ENCODE measurements around the gene WRAP73. TPM values are rescaled to one million over a fixed set of nuclear protein-coding genes. Genes with fewer than 3 reads are reported as not detected.

WRAP73 gene
- total RNA-seq, 1 donor from 2014 or later, result 19.0 TPM

DNA sequence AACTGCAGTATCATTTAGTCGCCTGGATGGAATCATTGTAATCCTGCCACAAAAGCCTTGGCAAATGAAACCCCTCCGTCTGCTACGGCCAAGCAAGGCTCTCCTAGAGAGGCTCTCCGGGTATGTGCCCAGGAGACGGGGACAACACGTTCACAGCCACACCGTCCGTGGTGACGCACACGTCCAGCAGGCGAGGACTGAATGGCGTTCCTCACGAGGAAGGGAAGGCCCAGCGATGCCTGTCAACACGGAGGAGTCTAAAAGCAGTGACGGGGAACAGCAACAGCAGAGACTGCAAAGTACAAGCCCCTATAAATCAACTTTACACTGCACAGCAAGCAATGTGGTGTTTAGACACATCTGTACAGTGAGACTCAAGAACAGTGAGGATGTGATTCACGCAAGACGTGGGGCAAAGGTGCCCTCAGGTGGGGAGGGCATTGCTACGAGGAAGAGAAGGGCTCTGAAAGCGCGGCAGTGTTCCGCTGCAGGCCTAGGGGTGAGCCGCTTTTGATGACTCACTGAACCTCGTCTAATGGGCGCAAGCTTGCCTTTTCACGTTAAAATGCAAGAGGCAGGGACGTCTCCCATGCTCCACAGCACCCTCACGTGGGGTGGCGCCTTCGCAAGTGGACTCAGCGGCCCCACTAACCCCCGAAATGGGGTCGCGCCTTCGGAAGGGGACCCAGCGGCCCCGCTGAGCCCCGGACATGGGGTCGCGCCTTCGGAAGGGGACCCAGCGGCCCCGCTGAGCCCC, 6.8 kb downstream of the WRAP73 start:
- TF ChIP-seq, protein P1, sequence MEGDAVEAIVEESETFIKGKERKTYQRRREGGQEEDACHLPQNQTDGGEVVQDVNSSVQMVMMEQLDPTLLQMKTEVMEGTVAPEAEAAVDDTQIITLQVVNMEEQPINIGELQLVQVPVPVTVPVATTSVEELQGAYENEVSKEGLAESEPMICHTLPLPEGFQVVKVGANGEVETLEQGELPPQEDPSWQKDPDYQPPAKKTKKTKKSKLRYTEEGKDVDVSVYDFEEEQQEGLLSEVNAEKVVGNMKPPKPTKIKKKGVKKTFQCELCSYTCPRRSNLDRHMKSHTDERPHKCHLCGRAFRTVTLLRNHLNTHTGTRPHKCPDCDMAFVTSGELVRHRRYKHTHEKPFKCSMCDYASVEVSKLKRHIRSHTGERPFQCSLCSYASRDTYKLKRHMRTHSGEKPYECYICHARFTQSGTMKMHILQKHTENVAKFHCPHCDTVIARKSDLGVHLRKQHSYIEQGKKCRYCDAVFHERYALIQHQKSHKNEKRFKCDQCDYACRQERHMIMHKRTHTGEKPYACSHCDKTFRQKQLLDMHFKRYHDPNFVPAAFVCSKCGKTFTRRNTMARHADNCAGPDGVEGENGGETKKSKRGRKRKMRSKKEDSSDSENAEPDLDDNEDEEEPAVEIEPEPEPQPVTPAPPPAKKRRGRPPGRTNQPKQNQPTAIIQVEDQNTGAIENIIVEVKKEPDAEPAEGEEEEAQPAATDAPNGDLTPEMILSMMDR (IDR thresholded peaks at IDR 0.05; ENCODE audit: unreplicated experiment), result no peak
- Mint-ChIP-seq H3K36me3 (ENCODE audit: low read depth, unreplicated experiment) (peaks cover 29% of the 10 kb centered on the region), H3K9me3 (ENCODE audit: unreplicated experiment) (no peaks in the 10 kb centered on the region), H3K4me3 (ENCODE audit: unreplicated experiment) (no peak overlapping the region), H3K27ac (ENCODE audit: unreplicated experiment) (no peak overlapping the region), H3K4me1 (ENCODE audit: unreplicated experiment) (no peaks in the 10 kb centered on the region), H3K27me3 (ENCODE audit: unreplicated experiment) (peaks cover 1% of the 10 kb centered on the region)
- no peak for DNase-seq (ENCODE audit: low spot score)

DNA sequence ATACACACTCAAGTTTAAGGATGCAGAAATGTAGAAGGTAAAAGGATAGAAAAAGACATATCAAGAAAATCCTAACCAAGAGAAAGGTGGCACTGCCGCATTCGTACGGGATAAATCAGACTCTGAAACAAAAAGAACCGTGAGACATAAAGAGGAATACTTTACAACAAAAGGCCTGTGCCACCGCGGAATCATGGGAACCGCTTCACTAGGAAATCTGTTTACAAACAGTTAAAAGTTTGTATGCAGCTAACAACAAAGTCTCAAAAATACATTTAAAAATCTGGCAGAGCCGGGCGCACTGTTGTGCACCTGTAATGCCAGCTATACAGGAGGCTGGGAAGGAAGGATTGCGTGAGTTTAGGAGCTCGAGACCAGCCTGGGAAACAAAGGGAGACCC, 8.1 kb downstream of the WRAP73 start:
- Mint-ChIP-seq H3K9me3 (ENCODE audit: unreplicated experiment) (no peaks in the 10 kb centered on the region), H3K4me1 (ENCODE audit: unreplicated experiment) (no peaks in the 10 kb centered on the region), H3K36me3 (ENCODE audit: low read depth, unreplicated experiment) (peaks cover 32% of the 10 kb centered on the region), H3K4me3 (ENCODE audit: unreplicated experiment) (no peak overlapping the region), H3K27me3 (ENCODE audit: unreplicated experiment) (peaks cover 1% of the 10 kb centered on the region), H3K27ac (ENCODE audit: unreplicated experiment) (no peak overlapping the region)
- DNase-seq (ENCODE audit: low spot score), result no peak
- TF ChIP-seq, protein P1 (IDR thresholded peaks at IDR 0.05; ENCODE audit: unreplicated experiment), result no peak

DNA sequence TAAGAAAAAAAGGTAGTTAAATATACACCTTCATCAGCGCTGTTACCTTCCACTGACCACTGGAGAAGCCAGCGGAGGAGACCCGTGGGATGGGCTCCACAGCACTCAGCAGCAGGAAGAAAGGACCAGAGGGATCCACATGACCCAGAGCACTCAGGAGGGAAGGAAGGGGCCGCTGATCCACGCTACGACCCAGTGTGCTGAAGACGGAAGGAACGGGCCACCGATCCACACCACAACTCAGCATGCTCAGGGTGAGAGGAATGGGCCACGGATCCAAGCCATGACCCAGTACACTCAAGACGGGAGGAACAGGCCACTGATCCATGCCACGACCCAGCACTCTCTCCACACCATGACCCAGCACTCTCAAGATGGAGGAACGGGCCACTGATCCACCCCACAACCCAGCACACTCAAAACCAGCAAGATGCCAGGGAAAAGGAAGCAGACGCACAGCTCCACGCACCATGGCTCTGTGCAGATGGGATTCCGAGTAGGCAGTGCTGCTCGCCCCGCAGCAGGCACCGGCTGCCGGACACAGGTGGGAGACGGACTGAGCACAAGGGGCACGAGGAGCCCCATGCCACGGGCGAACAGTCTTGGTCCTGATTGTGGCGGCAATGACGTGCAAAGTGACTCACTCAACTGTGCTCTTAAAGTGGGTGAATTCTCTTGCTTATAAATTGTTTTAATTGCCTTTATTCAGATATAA, 8.7 kb downstream of the WRAP73 start:
- H3K4me1 Mint-ChIP-seq (ENCODE audit: unreplicated experiment), result no peaks in the 10 kb centered on the region
- H3K36me3 Mint-ChIP-seq (ENCODE audit: low read depth, unreplicated experiment), result peaks cover 37% of the 10 kb centered on the region
- H3K9me3 Mint-ChIP-seq (ENCODE audit: unreplicated experiment), result no peaks in the 10 kb centered on the region
- no peak overlapping the region for H3K4me3 Mint-ChIP-seq (ENCODE audit: unreplicated experiment)
- no peak for DNase-seq (ENCODE audit: low spot score)
- no peak overlapping the region for H3K27ac Mint-ChIP-seq (ENCODE audit: unreplicated experiment)
- peaks cover 3% of the 10 kb centered on the region for H3K27me3 Mint-ChIP-seq (ENCODE audit: unreplicated experiment)
- TF ChIP-seq, protein P1 (IDR thresholded peaks at IDR 0.05; ENCODE audit: unreplicated experiment), result no peak

DNA sequence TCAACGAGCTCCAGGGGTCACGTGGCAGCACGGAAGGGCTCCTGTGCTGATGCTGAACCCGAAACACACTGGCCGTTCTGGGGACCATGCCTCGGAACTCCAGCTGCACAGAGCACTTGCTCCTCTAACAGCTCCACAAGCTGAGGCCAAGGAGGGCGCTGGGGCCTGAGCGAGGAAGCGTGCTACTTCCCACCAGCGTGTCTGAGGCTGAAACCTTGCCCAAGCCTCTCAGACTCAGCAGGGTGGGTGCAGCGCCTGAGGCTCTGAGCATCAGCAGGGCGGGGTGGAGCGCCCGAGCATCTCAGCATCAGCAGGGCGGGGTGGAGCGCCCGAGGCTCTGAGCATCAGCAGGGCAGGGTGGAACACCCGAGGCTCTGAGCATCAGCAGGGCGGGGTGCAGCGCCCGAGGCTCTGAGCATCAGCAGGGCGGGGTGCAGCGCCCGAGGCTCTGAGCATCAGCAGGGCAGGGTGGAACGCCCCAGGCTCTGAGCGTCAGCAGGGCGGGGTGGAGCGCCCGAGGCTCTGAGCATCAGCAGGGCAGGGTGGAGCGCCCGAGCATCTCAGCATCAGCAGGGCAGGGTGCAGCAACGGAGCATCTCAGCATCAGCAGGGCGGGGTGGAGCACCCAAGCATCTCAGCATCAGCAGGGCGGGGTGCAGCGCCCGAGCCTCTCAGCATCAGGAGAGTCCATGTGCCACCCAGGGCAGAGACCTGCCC, 9.6 kb downstream of the WRAP73 start:
- no peaks in the 10 kb centered on the region for H3K4me1 Mint-ChIP-seq (ENCODE audit: unreplicated experiment)
- H3K36me3 Mint-ChIP-seq (ENCODE audit: low read depth, unreplicated experiment), result peaks cover 39% of the 10 kb centered on the region
- no peak for DNase-seq (ENCODE audit: low spot score)
- H3K27me3 Mint-ChIP-seq (ENCODE audit: unreplicated experiment), result peaks cover 3% of the 10 kb centered on the region
- no peak overlapping the region for H3K4me3 Mint-ChIP-seq (ENCODE audit: unreplicated experiment)
- TF ChIP-seq, protein P1 (IDR thresholded peaks at IDR 0.05; ENCODE audit: unreplicated experiment), result no peak
- H3K27ac Mint-ChIP-seq (ENCODE audit: unreplicated experiment), result no peak overlapping the region
- H3K9me3 Mint-ChIP-seq (ENCODE audit: unreplicated experiment), result no peaks in the 10 kb centered on the region

All from endothelial cell (in vitro differentiated cells).